ENCODE measurements around the gene FAM98A.

The FAM98A gene

GRCh38 chr2:33599175-33599942 is at the start of gene FAM98A:
FAM98A (minus strand) TSS chr2:33599299; CDS start chr2:33599221, 78 bp downstream.
- peak; percentile 100 for DNase-seq

- no peak for DNase-seq
These were observed 46.8 kb upstream of the FAM98A start for GRCh38 chr2:33645861-33646260.

- no peak for DNase-seq
These were observed 45.1 kb upstream of the FAM98A start for GRCh38 chr2:33644215-33644614.

- no peak for DNase-seq
These were observed 36.9 kb upstream of the FAM98A start for GRCh38 chr2:33636001-33636400.

GRCh38 chr2:33634261-33634910 is 35.3 kb upstream of the FAM98A start:
- no peak for DNase-seq

GRCh38 chr2:33633315-33633714 is 34.2 kb upstream of the FAM98A start:
- no peak for DNase-seq

- DNase-seq, result no peak
These were observed 33.7 kb upstream of the FAM98A start for GRCh38 chr2:33632831-33633230.

- DNase-seq, result no peak
These were observed 29.1 kb upstream of the FAM98A start for GRCh38 chr2:33628031-33628827.

- DNase-seq, result no peak
These were observed 19.9 kb upstream of the FAM98A start for GRCh38 chr2:33619028-33619427.

GRCh38 chr2:33617989-33618388 is 18.9 kb upstream of the FAM98A start:
- DNase-seq, result no peak

GRCh38 chr2:33617401-33617800 is 18.3 kb upstream of the FAM98A start:
- DNase-seq, result no peak

GRCh38 chr2:33616873-33617272 is 17.8 kb upstream of the FAM98A start:
- DNase-seq, result no peak

- DNase-seq, result no peak
These were observed 15.1 kb upstream of the FAM98A start for GRCh38 chr2:33614190-33614589.

GRCh38 chr2:33607905-33608304 is 8.8 kb upstream of the FAM98A start:
- no peak for DNase-seq

- no peak for DNase-seq
These were observed 8.2 kb upstream of the FAM98A start for GRCh38 chr2:33607251-33607721.

GRCh38 chr2:33606622-33607021 is 7.5 kb upstream of the FAM98A start:
- DNase-seq, result no peak

- DNase-seq, result no peak
These were observed 7.0 kb upstream of the FAM98A start for GRCh38 chr2:33606100-33606499.

GRCh38 chr2:33605056-33605455 is 6.0 kb upstream of the FAM98A start:
- no peak for DNase-seq

GRCh38 chr2:33603416-33603815 is 4.3 kb upstream of the FAM98A start:
- DNase-seq, result no peak

GRCh38 chr2:33602201-33602830 is 3.2 kb upstream of the FAM98A start:
- DNase-seq, result no peak

GRCh38 chr2:33599943-33600192 is 769 bp upstream of the FAM98A start:
- no peak for DNase-seq

GRCh38 chr2:33598561-33599174 is 431 bp downstream of the FAM98A start:
- DNase-seq, result peak; percentile 36

GRCh38 chr2:33597026-33597425 is 2.1 kb downstream of the FAM98A start:
- DNase-seq, result no peak

Measured in CD4-positive, alpha-beta T cell treated with Interleukin-6 for 4 hours (primary cell).